ENCODE measurements around the gene ATF7.

Gene ATF7

DNA sequence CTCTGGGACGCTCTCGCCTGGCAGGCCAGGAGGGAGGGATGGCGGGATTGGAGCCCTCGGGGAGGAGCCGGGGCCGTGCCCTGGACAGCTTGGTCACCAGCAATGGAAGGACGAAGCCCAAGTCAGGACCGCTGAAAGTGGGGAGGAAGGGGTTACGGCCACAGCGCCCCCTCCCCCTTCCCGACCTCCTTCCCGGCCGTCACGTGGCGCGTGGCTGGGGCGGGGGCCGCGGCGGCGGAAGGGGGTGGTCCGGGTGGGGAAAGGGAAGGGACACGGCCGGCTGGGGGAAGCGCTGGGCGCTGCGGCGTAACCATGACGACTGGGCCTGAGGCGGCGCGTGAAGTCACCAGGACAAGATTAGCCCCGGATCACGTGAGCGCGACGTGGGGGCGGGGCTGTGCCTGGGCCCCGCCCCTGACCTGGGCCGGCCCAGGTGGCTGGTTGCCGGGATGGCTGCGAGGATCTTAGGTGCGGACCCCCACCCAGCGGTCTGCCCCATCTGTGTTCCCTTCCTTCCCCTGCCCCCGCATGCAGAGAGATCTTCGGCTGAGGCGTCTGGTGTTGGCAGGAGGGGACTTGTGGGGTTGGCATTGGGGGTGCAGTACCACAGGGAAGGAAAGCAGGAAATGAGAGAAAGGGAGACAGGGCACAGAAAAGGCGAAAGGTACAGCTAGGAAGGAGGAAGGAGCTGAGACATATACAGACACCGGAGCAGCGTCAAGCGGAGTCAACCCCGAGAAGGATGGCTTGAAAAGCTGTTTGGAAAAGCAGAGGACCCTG lies 133.2 kb downstream of the ATF7 start:
- Histone ChIP-seq H3K4me2 (ENCODE audit: low read length) (peak overlapping the region; percentile 72), H4K20me1 (ENCODE audit: insufficient read depth, low read length) (no peaks in the 10 kb centered on the region), H2AFZ (ENCODE audit: low read depth, low read length) (peak overlapping the region; percentile 69), H3K27ac (ENCODE audit: low read length) (peak overlapping the region; percentile 12; the same call in 1 of the 2 replicates), H3K4me1 (ENCODE audit: low read length) (peaks cover 7% of the 10 kb centered on the region), H3K79me2 (ENCODE audit: low read length) (no peaks in the 10 kb centered on the region), H3K27me3 (ENCODE audit: low read depth, low read length) (no peaks in the 10 kb centered on the region), H3K9me3 (ENCODE audit: insufficient read depth, low read length) (no peaks in the 10 kb centered on the region), H3K4me3 (ENCODE audit: low read length) (peak overlapping the region; percentile 82), H3K9ac (ENCODE audit: low read length) (peak overlapping the region; percentile 62), H3K36me3 (replicated peaks; ENCODE audit: low read depth, low read length) (peaks cover under 1% of the 10 kb centered on the region)
- no peak for TF ChIP-seq EZH2phosphoT487 (IDR thresholded peaks at IDR 0.05; ENCODE audit: low read depth)
- TF ChIP-seq, protein P1, sequence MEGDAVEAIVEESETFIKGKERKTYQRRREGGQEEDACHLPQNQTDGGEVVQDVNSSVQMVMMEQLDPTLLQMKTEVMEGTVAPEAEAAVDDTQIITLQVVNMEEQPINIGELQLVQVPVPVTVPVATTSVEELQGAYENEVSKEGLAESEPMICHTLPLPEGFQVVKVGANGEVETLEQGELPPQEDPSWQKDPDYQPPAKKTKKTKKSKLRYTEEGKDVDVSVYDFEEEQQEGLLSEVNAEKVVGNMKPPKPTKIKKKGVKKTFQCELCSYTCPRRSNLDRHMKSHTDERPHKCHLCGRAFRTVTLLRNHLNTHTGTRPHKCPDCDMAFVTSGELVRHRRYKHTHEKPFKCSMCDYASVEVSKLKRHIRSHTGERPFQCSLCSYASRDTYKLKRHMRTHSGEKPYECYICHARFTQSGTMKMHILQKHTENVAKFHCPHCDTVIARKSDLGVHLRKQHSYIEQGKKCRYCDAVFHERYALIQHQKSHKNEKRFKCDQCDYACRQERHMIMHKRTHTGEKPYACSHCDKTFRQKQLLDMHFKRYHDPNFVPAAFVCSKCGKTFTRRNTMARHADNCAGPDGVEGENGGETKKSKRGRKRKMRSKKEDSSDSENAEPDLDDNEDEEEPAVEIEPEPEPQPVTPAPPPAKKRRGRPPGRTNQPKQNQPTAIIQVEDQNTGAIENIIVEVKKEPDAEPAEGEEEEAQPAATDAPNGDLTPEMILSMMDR (IDR thresholded peaks at IDR 0.05; ENCODE audit: low read depth, low read length), result no peak

DNA sequence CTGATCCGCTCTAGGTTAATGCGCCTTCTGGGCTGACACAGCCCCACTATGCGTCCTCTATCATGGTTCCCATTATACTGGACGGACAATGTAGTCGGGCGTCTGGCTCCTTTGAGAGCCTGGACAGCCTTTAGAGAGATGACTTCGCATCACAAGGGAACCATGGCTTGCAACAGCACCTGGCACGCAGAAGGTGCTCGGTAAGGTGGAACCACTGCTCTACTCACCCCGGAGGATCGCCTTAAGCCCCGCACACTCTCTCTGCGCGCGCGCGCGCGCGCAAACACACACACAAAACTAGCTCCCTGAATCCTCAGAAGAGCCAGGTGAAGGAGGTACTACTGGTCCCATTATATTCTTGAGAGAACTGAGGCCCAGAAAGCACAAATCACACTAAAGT lies 134.0 kb downstream of the ATF7 start:
- no peak overlapping the region for H3K27ac ChIP-seq (ENCODE audit: low read length)

DNA sequence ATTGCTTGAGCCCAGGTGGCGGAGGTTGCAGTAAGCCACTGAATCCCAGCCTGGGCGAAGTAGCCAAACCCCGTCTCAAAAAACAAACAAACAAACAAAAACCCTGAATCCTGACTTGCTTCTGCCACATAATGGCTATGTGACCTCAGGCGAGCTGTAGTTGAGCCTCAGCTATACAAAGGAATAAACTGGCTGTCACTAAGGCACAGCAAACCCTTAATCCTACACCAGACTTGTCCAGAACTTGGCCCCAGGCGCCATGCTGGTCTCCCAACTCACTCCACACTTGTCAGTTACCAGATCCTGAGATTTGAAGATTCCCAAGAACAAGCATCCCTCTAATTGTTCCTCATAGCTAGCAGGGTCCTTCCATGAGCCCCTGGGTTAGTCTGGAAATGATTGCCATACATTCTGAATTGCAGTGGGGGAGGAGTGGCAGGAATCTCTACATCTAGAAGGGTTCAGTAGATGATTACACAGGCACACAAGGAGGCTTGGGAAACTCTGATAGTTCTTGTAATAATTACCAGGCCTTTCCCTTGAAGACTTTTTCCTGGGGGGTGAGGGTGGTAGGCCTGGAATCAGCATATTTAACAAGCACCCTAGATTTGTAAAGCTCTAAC lies 136.8 kb downstream of the ATF7 start:
- H4K20me1 ChIP-seq (ENCODE audit: insufficient read depth, low read length), result no peaks in the 10 kb centered on the region; the same call in 1 of the 2 replicates
- H3K4me3 ChIP-seq (ENCODE audit: low read length), result no peak overlapping the region
- H2AFZ ChIP-seq (ENCODE audit: low read depth, low read length), result no peak overlapping the region
- peaks cover 8% of the 10 kb centered on the region for H3K36me3 ChIP-seq (replicated peaks; ENCODE audit: low read depth, low read length)
- no peak overlapping the region for H3K4me2 ChIP-seq (ENCODE audit: low read length)
- H3K79me2 ChIP-seq (ENCODE audit: low read length), result no peaks in the 10 kb centered on the region
- no peak overlapping the region for H3K27ac ChIP-seq (ENCODE audit: low read length)
- no peak for TF ChIP-seq EZH2phosphoT487 (IDR thresholded peaks at IDR 0.05; ENCODE audit: low read depth)
- TF ChIP-seq, protein P1 (IDR thresholded peaks at IDR 0.05; ENCODE audit: low read depth, low read length), result no peak
- no peaks in the 10 kb centered on the region for H3K27me3 ChIP-seq (ENCODE audit: low read depth, low read length)
- peaks cover 7% of the 10 kb centered on the region for H3K4me1 ChIP-seq (ENCODE audit: low read length)
- H3K9ac ChIP-seq (ENCODE audit: low read length), result no peak overlapping the region
- H3K9me3 ChIP-seq (ENCODE audit: insufficient read depth, low read length), result no peaks in the 10 kb centered on the region

More for the DNA sequence above, 134.0 kb downstream of the ATF7 start:
- no peaks in the 10 kb centered on the region for H4K20me1 ChIP-seq (ENCODE audit: insufficient read depth, low read length)
- H3K4me3 ChIP-seq (ENCODE audit: low read length), result peak overlapping the region; percentile 82
- H3K4me1 ChIP-seq (ENCODE audit: low read length), result peaks cover 7% of the 10 kb centered on the region
- H3K4me2 ChIP-seq (ENCODE audit: low read length), result peak overlapping the region; percentile 72
- H3K79me2 ChIP-seq (ENCODE audit: low read length), result no peaks in the 10 kb centered on the region
- H3K9ac ChIP-seq (ENCODE audit: low read length), result no peak overlapping the region
- no peaks in the 10 kb centered on the region for H3K27me3 ChIP-seq (ENCODE audit: low read depth, low read length)
- TF ChIP-seq EZH2phosphoT487 (IDR thresholded peaks at IDR 0.05; ENCODE audit: low read depth), result no peak
- TF ChIP-seq, protein P1 (IDR thresholded peaks at IDR 0.05; ENCODE audit: low read depth, low read length), result no peak
- H2AFZ ChIP-seq (ENCODE audit: low read depth, low read length), result no peak overlapping the region
- H3K9me3 ChIP-seq (ENCODE audit: insufficient read depth, low read length), result no peaks in the 10 kb centered on the region
- peaks cover 4% of the 10 kb centered on the region for H3K36me3 ChIP-seq (replicated peaks; ENCODE audit: low read depth, low read length)

DNA sequence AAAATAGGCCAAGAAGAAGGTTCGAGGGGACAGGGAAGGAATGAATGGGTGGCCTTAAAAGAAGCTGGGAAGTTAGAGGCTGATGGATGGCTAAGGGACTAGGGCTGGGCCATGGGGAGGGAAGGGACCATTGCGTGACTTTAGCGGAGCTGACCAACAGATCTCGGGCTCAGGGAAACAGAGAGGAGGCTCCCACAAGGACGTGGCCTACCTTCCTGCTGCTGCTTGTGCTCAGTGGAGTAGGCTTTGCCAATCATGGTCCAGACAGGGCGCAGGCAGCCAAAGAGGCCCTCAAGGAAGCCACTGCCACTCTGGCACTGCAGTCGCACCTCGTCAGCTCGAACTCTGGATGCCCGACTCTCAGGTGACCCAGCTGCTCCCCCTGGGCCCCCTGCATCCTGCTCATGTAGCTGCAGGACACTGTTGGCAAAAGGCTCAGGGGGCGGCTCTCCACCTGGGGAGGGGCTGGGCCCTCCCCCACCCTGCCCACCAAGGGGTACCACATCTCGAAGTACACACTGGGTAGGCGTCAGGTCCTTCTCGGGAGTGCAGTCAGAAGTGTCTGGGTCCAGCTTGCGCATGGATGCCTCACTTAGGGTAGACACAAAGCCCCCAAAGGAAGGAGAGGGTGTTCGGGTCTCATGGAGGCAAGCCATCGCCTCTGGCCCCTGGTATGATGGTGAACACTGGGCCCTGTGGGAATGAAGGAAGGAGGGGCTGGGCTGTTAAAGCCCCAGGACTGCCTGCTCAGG lies 139.3 kb downstream of the ATF7 start:
- H2AFZ ChIP-seq (ENCODE audit: low read depth, low read length), result no peak overlapping the region
- peaks cover 19% of the 10 kb centered on the region for H3K36me3 ChIP-seq (replicated peaks; ENCODE audit: low read depth, low read length)
- H4K20me1 ChIP-seq (ENCODE audit: insufficient read depth, low read length), result peaks cover 21% of the 10 kb centered on the region
- H3K4me2 ChIP-seq (ENCODE audit: low read length), result no peak overlapping the region
- H3K9ac ChIP-seq (ENCODE audit: low read length), result no peak overlapping the region
- H3K79me2 ChIP-seq (ENCODE audit: low read length), result no peaks in the 10 kb centered on the region
- 0 out of 2 replicates have a peak, but pooled peaks cover 2% of the 10 kb centered on the region for H3K4me1 ChIP-seq (ENCODE audit: low read length)
- no peak overlapping the region for H3K4me3 ChIP-seq (ENCODE audit: low read length)
- no peak for TF ChIP-seq EZH2phosphoT487 (IDR thresholded peaks at IDR 0.05; ENCODE audit: low read depth)
- TF ChIP-seq, protein P1 (IDR thresholded peaks at IDR 0.05; ENCODE audit: low read depth, low read length), result no peak
- no peak overlapping the region for H3K27ac ChIP-seq (ENCODE audit: low read length)
- H3K9me3 ChIP-seq (ENCODE audit: insufficient read depth, low read length), result no peaks in the 10 kb centered on the region
- H3K27me3 ChIP-seq (ENCODE audit: low read depth, low read length), result no peaks in the 10 kb centered on the region

Data from OCI-LY3 (cell line).